Heart left ventricle (tissue), 16 donors: ENCODE measurements around the gene CLEC1B. TPM values are rescaled to one million over a fixed set of nuclear protein-coding genes. Genes with fewer than 3 reads are reported as not detected.

ENCODE experiments used
- ATAC-seq, 4 donors: fragments of 200-7000 bp; cut with Tn5 transposase; one replicate each; pipeline ENCODE4 v1.9.1; 2020 to 2022; ENCODE audit warnings: moderate library complexity in 4 of 4, mild to moderate bottlenecking in 3 of 4, moderate number of reproducible peaks in 1 of 4
- DNase-seq, 5 donors: peaks; one replicate each; pipeline ENCODE4 v3.0.0-alpha.2; 2020
- H3K27ac ChIP-seq, 12 donors: fragments of 200-600 bp; sonication (generic) in 4 of 12; one replicate each; pipeline versions ENCODE4 v1.5.0 to v1.8.0; 2016 to 2022; ENCODE audit warnings: mild to moderate bottlenecking in 2 of 12
- H3K27me3 ChIP-seq, 9 donors: fragments of 200-600 bp; sonication (generic) in 2 of 9; one replicate each; pipeline versions ENCODE4 v1.5.1 to v1.8.0; 2016 to 2022; ENCODE audit warnings: mild to moderate bottlenecking in 3 of 9
- H3K36me3 ChIP-seq, 9 donors: fragments of 200-600 bp; sonication (generic) in 2 of 9; one replicate each; pipeline versions ENCODE4 v1.5.0 to v1.8.0; 2018 to 2022; ENCODE audit warnings: mild to moderate bottlenecking in 2 of 9
- H3K4me1 ChIP-seq, 12 donors: fragments of 200-600 bp; sonication (generic) in 4 of 12; one replicate each; pipeline versions ENCODE4 v1.5.0 to v1.8.0; 2016 to 2022; ENCODE audit warnings: mild to moderate bottlenecking in 3 of 12
- H3K4me3 ChIP-seq, 12 donors: fragments of 200-600 bp; sonication (generic) in 4 of 12; one replicate each; pipeline versions ENCODE4 v1.5.0 to v1.8.0; 2017 to 2022; ENCODE audit warnings: mild to moderate bottlenecking in 9 of 12, moderate library complexity in 4 of 12
- H3K9me3 ChIP-seq, 12 donors: fragments of 200-600 bp; sonication (generic) in 4 of 12; one replicate each; pipeline versions ENCODE4 v1.5.0 to v1.8.0; 2016 to 2022; ENCODE audit warnings: mild to moderate bottlenecking in 1 of 12
- CTCF ChIP-seq, 12 donors: fragments of 200-600 bp; sonication (generic) in 4 of 12; IDR thresholded peaks; one replicate each; pipeline versions ENCODE4 v1.5.0 to v1.8.0; 2018 to 2022; ENCODE audit warnings: antibody characterized with exemption in 12 of 12, mild to moderate bottlenecking in 5 of 12
- POLR2A ChIP-seq, 2 donors: fragments of 450-650 bp; IDR thresholded peaks; one replicate each; pipeline ENCODE4 v1.6.1; 2017; ENCODE audit warnings: antibody characterized with exemption in 2 of 2, mild to moderate bottlenecking in 2 of 2, moderate library complexity in 2 of 2
- WGBS, 4 donors: extraction: QIAGEN DNeasy Blood & Tissue Kit in 2 of 4; methylation state at CpG; one replicate each; pipeline versions ENCODE4 v1.1.5 to v1.1.7; 2013 to 2018; 5-methylcytosine and 5-hydroxymethylcytosine counted together
- intact Hi-C, 10 donors: fragments of 100-400 bp; cut with DNase I; formaldehyde crosslinking; loops; one replicate each; pipeline versions ENCODE4 v1.11.1 to v1.14.2; 2022
- polyA plus RNA-seq, 2 donors: library from polyadenylated mRNA; stranded (reverse); fragments of 200-250 nt; gene quantifications; one replicate each; pipeline ENCODE4 v1.2.3, GENCODE V29; 2013
- total RNA-seq, 9 donors: library from RNA; depleted of rRNA in 2 of 9; stranded (reverse); fragments of >200 nt in 2 of 9; fragmentation: NEBNext Ultra II Directional in 3 of 9; extraction: Animal tissue kit (Norgen Biotek cat#: 25700) in 3 of 9; gene quantifications; one replicate each; pipeline versions ENCODE4 v1.1.0 to v1.2.4, GENCODE V29; 2016 to 2023
- donor health status: ischemic (EF 13 %, LVEDD 7.1; RV severe dilation, severe dysfunction).
- donor health status: healthy with polysubstance abuse.
- donor health status: DM: no; HTN: yes; CAD: no.
- donor health status: DM: no; HTN: no; CAD: no.
- donor health status: ischemic (EF 25% LVEDD 6.9; RV normal size, moderate dysfunction).
- donor health status: ischemic (EF 25% LVEDD 5.7; RV mildly dilated, moderate dysfunction).
- donor health status: healthy.
- donor health status: DM: yes; HTN: yes; CAD: no.
- donor health status: ischemic (EF 35%, LVEDD 5.7; RV mildly dilated, moderate dysfunction).
- donor health status: nonischemic (EF 11% LVEDD 7.7; RV severe dilation, severe dysfunction).
- donor health status: DM: yes; HTN: yes; CAD: no.
- donor health status: PGD.
- donor health status: ischemic (EF 29% LVEDD 5.4; RV normal size, mild dysfunction).
- donor health status: nonischemic (EF 23%, LVEDD 6.1; RV moderate dilation, normal function).

The CLEC1B gene
- total and polyA plus RNA-seq, 11 donors, result not detected

GRCh38 chr12:10031771-10032175 is 32.9 kb upstream of the CLEC1B start:
- H3K36me3 ChIP-seq, result no peaks in the 10 kb centered on the region
- WGBS, 4 donors, result 69 to 74% (median 71%) methylated on average over 5 of the region's 5 CpGs
- H3K4me3 ChIP-seq, result no peak overlapping the region
- H3K9me3 ChIP-seq, result no peaks in the 10 kb centered on the region
- intact Hi-C loops, result loop anchor here in 4 of 10 donors (5.0 kb wide), 3 partner anchors 106 to 161 kb away; no protein-coding TSS in a partner anchor
- no peaks in the 10 kb centered on the region for H3K27me3 ChIP-seq
- DNase-seq (no peak), ATAC-seq (no peak)
- H3K4me1 ChIP-seq, result peaks cover 0 to 5% (median 0%) of the 10 kb centered on the region in 12 donors
- TF ChIP-seq CTCF (IDR thresholded peaks at IDR 0.05) (no peak), POLR2A (IDR thresholded peaks at IDR 0.05) (no peak)
- no peak overlapping the region for H3K27ac ChIP-seq

GRCh38 chr12:10031321-10031720 is 32.4 kb upstream of the CLEC1B start:
- ATAC-seq, result no peak
- H3K9me3 ChIP-seq, result no peaks in the 10 kb centered on the region
- intact Hi-C loops, result loop anchor here in 4 of 10 donors (5.0 kb wide), 3 partner anchors 106 to 161 kb away; no protein-coding TSS in a partner anchor
- no peak overlapping the region for H3K27ac ChIP-seq
- 69 to 77% (median 71%) methylated on average over 4 of the region's 4 CpGs for WGBS, 4 donors
- TF ChIP-seq POLR2A (IDR thresholded peaks at IDR 0.05) (no peak), CTCF (IDR thresholded peaks at IDR 0.05) (no peak)
- no peaks in the 10 kb centered on the region for H3K27me3 ChIP-seq
- H3K4me1 ChIP-seq, result peaks cover 0 to 5% (median 0%) of the 10 kb centered on the region in 12 donors
- no peak for DNase-seq
- no peak overlapping the region for H3K4me3 ChIP-seq
- no peaks in the 10 kb centered on the region for H3K36me3 ChIP-seq

- Histone ChIP-seq H3K9me3 (no peaks in the 10 kb centered on the region), H3K27me3 (no peaks in the 10 kb centered on the region), H3K36me3 (no peaks in the 10 kb centered on the region), H3K27ac (no peak within 1 kb of the TSS), H3K4me1 (peaks cover 0 to 5% (median 0%) of the 10 kb centered on the region in 12 donors), H3K4me3 (no peak within 1 kb of the TSS)
- 93 to 97% (median 95%) methylated on average over 14 of the region's 14 CpGs for WGBS, 4 donors
- ATAC-seq, result no peak
- no peak for TF ChIP-seq CTCF (IDR thresholded peaks at IDR 0.05)
- TF ChIP-seq POLR2A (IDR thresholded peaks at IDR 0.05), result no peak
- intact Hi-C loops, result loop anchor here in 4 of 10 donors (5.0 kb wide), 3 partner anchors 107 to 162 kb away; no protein-coding TSS in a partner anchor
- DNase-seq, result no peak
These were observed 31.5 kb upstream of the CLEC1B start, which contains the start of gene CLEC9A for GRCh38 chr12:10030446-10030845. Gene CLEC9A (plus strand): TSS chr12:10030682. CDS start chr12:10052688, 22,006 bp downstream.

- Histone ChIP-seq H3K9me3 (no peaks in the 10 kb centered on the region), H3K27ac (peak overlapping the region in 1 of 12 donors; percentile 15), H3K27me3 (no peaks in the 10 kb centered on the region), H3K36me3 (no peaks in the 10 kb centered on the region), H3K4me1 (no peaks in the 10 kb centered on the region), H3K4me3 (no peak overlapping the region)
- DNase-seq, result no peak
- ATAC-seq, result peak in 2 of 4 donors; percentile 10 to 55
- intact Hi-C loops, result no loop called here
- TF ChIP-seq POLR2A (IDR thresholded peaks at IDR 0.05) (no peak), CTCF (IDR thresholded peaks at IDR 0.05) (no peak)
- whole genome bisulfite sequencing, 4 donors, result 57 to 64% (median 61%) methylated on average over 4 of the region's 4 CpGs
These were observed 28.8 kb upstream of the CLEC1B start for GRCh38 chr12:10027721-10028120.
